ENCODE measurements around the gene PRPH.
A peak's percentile ranks its signal among the peaks of the same experiment; 100 is the strongest.
"Not testable (repeated sequence)": the region's sequence is repeated elsewhere in the genome, so short reads cannot be mapped to it uniquely, and the experiment has no call there.

Gene PRPH

GRCh38 chr12:49333778-49334177, 38.8 kb downstream of the PRPH start:
- DNase-seq (ENCODE audit: low spot score) = not testable (repeated sequence)

DNA sequence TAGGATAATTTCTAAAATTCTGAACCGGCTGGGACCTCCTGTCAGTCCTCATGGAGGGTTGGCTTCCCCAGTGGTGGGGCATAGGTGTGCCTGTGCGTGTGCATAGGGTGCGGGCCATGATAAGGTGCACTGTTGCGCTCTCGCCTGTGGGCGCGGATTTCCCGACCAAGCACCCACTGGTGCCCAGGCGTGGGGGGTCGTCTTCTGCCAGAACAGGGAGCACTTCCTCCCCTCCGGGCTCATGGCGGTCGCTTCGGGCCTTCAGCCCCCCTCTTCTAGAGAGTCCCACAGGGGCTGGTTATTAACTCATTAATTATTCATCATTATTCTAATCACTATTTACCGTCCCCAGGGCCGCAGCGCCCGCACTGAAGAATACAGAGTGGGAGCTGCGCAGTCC, 39.3 kb downstream of the PRPH start:
- DNase-seq (ENCODE audit: low spot score) = no peak

DNA sequence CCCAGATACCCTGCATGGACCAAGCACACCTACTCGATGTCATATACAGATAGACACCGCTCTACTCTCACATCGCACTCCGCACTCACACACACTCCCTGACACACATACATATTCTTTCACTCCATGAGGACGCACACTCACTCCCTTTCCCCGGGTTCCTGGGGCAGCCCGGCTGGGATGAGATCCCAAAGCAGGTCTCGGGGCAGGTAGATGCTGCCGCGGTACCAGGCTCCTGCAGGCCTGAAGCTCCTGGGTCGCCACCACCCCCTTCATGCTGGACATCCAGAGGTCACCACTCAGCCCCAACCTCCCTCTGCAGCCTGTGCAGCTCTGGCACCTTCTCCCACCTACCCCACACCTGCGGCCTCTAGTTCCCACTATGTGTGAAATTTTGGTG, 39.7 kb downstream of the PRPH start:
- no peak for DNase-seq (ENCODE audit: low spot score)

GRCh38 chr12:49335118-49335954, 40.4 kb downstream of the PRPH start:
- DNase-seq (ENCODE audit: low spot score) = no peak

DNA sequence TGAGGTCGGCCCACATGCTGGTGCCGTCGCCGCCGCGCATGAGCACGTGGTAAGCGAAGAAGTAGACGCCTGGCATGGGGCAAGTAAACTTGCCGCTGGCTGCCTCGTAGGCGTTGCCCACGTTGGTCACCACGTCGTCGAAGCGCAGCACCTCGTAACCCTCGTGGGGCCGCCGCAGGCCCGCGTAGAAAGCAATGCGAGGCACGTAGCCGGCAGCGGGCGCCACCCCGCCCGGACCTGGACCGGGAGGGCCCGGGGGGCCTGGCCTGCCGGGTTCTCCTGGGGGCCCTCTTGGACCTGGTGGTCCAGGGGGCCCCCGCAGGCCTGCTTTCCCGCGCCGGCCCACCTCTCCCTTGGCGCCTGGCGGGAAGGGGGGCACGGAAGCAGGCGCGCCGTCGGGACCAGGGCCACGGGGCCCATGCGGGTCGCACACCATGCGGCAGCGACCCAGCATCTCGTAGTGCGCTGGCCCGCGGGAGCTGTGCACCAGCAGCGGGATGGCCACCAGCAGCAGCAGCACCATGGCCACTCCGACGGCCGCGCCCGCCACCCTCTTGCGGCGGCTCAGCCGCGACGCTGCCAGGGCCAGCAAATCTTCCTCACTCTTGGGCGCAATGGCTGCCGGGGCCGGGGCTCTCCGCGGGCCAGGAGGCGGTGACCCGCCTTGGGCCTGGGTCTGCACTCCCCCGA, 41.2 kb downstream of the PRPH start:
- DNase-seq (ENCODE audit: low spot score) = no peak

- DNase-seq (ENCODE audit: low spot score) = peak; percentile 98
Observed at GRCh38 chr12:49336645-49337584, 42.0 kb downstream of the PRPH start, which contains the start of gene C1QL4. Gene C1QL4 (minus strand): TSS chr12:49337188. CDS start chr12:49336477, 711 bp downstream.

- no peak for DNase-seq (ENCODE audit: low spot score)
Observed at GRCh38 chr12:49338830-49339463, 44.0 kb downstream of the PRPH start.

DNA sequence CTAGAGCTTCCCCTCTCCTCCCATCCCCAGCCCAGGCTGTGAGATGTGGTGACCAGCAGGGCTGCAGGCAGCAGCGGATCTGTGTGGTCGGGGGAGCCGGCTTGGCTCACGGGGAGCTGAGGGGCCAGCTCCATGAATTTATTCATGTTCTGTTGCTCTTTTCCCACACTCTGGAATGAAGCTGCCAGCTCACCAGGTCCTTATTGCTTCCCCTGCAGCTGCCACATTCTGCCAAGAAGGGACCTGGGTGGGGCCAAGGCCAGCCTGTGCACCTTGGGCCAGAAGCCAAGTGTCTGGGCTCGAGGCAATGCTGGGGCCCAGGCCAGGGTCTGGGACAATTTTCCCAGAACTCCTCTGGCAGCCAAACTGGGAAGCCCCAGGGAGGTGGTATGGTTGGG, 44.5 kb downstream of the PRPH start:
- no peak for DNase-seq (ENCODE audit: low spot score)

GRCh38 chr12:49340095-49340870, 45.3 kb downstream of the PRPH start:
- no peak for DNase-seq (ENCODE audit: low spot score)

GRCh38 chr12:49340971-49341776, 46.2 kb downstream of the PRPH start:
- no peak for DNase-seq (ENCODE audit: low spot score)

DNA sequence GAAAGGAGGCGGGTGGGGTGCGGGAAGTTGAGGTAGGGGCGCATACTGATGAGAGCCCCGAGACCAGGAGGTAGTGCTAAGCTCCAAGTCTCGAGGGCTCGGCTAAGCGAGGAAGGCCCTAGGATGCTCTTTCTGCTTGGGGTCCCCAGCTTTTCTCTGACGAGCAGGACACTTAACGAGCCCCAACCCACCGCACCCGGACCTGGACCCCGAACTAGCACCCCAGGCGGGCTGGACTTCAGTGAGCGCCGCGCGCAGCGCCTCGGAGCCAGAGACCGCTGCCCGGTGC, 46.8 kb downstream of the PRPH start:
- no peak for DNase-seq (ENCODE audit: low spot score)

GRCh38 chr12:49342066-49342913, 47.3 kb downstream of the PRPH start:
- peak; percentile 98 for DNase-seq (ENCODE audit: low spot score)

- no peak for DNase-seq (ENCODE audit: low spot score)
Observed at GRCh38 chr12:49342914-49343731, 48.2 kb downstream of the PRPH start.

DNA sequence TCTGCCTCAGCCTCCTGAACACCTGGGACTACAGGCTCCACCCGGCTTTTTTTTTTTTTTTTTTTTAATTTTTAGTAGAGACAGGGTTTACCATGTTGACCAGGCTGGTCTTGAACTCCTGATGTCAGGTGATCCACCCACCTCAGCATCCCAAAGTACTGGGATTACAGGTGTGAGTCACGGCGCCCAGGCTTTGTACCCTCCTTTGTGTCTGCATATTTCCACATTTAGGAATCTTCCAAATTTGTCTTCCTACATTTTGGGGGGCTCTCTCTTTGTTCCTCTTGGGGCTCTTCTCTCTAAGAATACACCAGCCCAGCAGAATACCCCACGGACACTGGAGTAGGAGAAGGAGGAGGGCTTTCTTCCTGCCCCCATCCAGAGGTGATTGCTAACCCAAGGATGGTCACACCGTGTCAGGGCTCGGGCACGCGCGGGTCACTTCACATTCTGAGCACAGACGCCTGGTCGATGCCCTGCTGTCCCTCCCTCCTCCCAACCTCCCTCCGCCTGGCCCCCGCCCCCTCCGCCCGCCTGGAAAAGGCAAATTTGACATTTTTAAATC, 49.6 kb downstream of the PRPH start:
- DNase-seq (ENCODE audit: low spot score) = no peak

GRCh38 chr12:49345051-49345824, 50.3 kb downstream of the PRPH start:
- DNase-seq (ENCODE audit: low spot score) = peak; percentile 75

DNA sequence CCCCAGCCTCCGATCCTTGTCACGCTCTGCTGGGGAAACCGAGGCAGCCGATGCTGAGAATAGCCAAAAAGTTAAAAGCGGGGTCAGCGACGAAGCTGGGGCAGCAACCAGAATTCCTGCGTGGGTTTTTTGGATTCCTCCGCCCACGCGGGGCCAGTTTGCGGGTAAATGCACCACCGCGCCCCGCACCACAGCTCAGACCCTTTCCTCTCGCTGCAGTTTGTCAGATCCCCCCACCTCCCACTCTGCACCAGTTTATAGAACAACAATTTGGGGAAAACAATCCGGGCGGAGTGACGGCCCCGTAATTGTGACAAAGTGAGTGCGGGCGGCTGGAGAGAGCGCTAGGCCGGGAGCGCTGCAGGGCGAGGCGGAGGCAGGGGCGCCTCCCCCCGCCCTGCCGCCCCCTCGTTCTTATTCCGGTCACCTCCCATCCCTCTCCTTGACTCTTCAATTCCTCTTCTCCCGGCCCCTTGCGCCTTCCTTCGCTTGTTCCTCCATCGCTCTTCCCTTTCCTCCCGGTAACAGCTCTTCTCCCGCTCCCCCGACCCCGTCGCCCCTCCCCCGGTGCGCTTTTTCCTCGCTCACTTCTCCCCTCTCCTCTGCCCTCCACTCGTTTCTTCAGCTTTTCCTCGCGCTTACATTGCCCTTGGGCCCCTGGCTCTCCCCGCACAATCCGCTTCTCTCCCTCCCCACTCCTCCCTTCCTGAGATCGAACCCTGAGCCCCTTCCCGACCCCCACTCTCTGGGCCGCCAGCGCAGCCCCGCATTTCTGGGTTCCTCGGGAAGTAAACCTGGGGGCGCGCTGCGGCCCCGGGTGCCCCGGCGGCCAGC, 51.1 kb downstream of the PRPH start:
- DNase-seq (ENCODE audit: low spot score) = no peak
